Activated CD8-positive, alpha-beta memory T cell treated with anti-CD3 and anti-CD28 coated beads, Interleukin-2, amount 50 U/mL, for 24 hours (primary cell): ENCODE data around the gene NEDD9.

Experiments used
- DNase-seq: peaks from one replicate; pipeline ENCODE4 v3.0.0-alpha.2; 2020; ENCODE audit errors: extremely low read depth

The NEDD9 gene

DNA sequence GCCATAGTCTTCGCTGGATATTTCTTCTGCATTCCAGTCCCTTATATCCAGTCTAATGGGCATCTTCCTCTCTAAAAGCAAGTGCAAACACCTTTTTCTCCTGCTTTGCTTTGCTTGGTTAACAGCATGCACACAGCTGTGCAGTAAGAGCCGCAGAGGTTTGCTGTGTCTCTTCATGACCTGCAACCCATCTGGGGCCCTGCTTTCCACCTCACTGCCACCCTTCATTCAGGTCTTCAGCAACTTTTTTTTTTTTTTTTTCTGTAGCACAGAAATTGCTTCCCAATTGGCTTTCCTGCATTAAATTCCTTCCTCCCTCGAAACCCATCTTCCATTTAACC is 14.4 kb downstream of the NEDD9 start:
- no peak for DNase-seq

- DNase-seq: no peak
These were observed 14.9 kb downstream of the NEDD9 start for GRCh38 chr6:11217360-11218101.

- DNase-seq: no peak
These were observed 16.7 kb downstream of the NEDD9 start for GRCh38 chr6:11215773-11216172.

DNA sequence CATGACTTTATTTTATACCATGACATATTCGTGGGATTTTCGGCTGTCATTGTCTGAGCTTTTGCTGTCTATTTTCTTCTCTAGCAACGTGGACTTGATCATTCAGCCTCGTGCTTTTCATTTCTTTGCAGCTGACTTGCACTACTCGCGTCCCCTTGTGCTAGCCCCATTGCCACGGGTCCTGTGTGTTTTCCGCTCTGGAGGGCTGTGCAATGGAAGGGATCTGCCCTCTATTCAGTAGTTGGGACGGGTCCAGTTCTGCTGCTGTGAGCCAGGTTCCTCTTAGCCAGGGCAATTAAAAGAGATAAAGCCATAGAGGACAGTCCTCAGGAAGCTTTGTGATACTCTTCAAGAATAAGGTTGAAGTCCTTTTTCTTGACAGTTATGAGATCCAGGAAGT is 17.6 kb downstream of the NEDD9 start:
- DNase-seq: no peak

DNA sequence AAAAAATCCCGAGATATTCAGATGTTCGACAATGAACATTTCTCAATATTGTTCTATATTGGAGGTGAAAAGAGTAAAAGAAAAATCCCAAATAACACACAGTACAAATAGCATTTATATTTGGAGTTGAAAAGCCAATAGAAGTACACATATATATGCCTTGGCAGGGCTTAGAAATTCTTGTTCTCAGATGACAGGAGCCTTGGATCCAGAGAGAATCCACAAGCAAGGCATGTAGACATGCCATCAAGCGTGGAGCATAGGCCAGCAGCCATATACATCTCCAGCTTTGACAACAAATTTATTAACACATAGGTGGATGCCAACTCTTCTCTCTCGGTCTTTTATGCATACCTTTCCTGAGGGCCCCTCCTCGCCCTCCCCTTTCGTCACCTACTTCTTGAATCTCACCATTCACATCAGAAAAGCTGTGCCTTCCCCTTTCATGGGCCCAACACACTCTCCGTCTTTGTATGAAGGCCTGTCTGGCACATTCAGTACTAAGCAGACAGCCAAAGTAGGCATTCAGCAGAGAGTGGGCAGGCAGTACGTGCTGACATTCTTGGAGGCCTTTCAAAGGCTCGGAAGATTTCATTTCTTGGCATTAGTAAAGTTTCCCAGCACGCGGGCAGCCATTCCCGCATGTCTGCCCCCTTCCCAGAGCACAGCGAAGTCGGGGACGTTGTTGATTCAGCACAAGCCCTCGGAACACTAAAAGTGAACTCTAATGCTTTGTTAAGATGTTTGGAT is 18.2 kb downstream of the NEDD9 start:
- no peak for DNase-seq

GRCh38 chr6:11213422-11214021 is 18.9 kb downstream of the NEDD9 start:
- no peak for DNase-seq

DNA sequence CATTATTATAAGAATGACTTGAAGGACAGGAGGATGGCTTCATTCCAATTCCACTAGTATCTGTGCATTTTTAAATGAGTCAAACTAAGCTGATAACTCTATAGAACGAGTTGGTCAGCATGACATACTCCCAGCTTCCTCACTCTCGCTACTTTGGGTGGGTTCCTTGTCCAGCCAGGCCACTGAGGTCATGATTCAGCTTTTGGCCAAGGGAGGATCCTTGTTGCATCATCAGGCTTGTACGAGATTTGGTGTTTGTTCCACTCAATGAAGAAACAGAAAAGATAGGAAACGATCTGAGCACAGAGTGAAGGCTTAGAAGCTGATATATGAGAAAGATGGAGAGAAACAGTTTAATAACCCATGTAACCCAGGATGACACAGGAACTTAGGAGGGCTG is 19.8 kb downstream of the NEDD9 start:
- DNase-seq: no peak

DNA sequence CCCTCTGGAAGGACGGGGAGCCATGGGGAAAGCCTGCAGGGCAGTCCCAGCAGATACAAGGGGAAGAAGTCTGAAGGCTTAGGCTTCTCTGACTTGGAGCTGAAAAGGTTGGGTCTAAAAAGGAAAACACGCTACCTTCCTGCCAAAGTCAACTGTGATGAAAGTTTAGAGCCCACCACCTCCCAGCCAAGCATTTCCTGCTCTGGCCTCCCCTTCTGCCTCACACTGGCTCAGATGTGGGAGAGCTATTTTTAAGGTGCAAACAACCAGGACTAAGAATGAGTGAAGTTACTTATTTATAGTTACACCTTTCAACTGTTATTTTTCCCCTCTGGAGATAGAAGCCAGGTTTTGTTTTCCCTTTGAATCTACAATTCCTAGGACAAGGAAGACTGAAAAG is 21.2 kb downstream of the NEDD9 start:
- DNase-seq: no peak

DNA sequence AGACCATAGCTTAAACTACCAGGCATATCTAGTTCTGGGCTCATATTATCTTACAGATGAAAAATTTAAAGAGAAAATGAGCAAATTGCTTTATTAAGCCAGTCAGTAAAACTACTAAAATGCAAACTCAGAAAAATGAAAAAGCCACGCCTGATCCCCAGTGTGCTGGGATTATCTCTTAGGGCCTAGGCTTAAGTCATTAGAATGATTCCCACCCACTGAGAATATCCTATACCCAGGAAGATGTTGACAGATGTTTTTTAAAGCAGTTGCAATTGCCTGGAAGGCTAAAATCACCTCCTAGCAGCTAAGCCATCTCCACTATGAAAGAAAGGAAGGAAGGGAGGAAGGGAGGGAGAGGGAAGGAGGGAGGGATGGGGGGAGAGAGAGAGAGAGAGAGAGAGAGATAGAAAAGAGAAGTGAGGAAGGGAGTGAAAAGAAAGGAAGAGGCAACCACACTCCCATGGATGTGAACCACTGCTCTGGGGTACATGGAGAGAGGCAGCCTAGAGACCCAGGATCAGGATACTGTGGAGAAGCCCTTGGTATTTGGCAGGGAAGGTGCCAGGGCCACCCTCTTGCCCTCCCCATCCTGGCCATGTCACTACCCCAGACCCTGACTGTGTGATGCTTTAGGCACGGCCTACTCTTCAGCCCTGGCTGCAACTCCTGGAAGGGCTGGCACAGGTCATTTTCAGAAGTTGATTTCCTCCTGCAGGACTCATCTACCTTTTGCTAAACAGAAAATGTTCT is 21.9 kb downstream of the NEDD9 start:
- no peak for DNase-seq

- DNase-seq: no peak
These were observed 22.6 kb downstream of the NEDD9 start for GRCh38 chr6:11209906-11210305.

GRCh38 chr6:11209369-11209768 is 23.1 kb downstream of the NEDD9 start:
- no peak for DNase-seq

- no peak for DNase-seq
These were observed 23.6 kb downstream of the NEDD9 start for GRCh38 chr6:11208854-11209253.

- DNase-seq: no peak
These were observed 24.2 kb downstream of the NEDD9 start for GRCh38 chr6:11208267-11208666.

GRCh38 chr6:11207199-11207968 is 25.1 kb downstream of the NEDD9 start:
- DNase-seq: no peak

- no peak for DNase-seq
These were observed 25.9 kb downstream of the NEDD9 start for GRCh38 chr6:11206576-11206975.

DNA sequence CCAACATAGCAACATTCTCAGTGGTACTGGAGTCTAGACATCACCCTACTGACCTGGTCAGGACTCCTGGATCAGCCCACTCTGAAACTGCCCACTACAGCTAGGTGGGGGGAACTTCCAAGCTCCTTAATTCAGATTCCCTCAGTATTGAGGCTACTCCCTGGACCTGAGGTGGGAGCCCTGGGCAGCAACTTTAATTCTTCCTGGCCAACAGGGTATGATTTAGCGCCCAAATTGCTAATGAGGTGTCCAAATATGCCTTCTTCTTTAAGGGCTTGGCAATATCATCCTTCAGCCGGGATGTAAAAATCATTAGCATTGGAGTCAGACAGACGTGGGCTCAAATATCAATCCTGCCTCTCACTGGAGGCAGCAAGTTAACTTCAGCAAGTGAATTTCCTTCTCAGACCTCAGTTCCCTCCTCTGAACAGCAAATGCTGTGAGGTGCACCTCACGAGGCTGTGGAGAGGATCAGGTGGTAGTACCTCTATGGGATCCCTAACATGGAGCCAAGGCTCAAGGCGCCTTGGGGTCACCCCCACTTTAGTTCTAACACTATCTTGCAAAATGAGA is 27.6 kb downstream of the NEDD9 start:
- DNase-seq: no peak

DNA sequence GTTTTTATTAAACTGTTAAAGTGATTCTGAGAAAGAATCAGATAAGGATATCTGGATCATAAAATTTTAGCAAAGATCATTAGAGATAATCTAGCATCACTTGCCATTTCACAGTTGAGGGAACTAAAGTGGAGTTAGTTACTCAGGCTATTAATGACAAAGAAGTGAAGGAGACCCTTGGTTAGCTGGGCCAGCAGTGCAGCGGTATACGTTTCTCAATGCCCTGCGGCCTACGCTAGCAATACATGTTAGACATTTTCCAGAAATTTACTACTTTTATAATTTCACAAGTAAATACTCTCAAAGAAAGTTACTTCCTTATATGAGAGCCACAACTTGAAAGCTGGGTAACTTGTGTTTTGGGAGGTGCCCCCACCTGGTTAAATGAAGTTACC is 28.5 kb downstream of the NEDD9 start:
- no peak for DNase-seq

DNA sequence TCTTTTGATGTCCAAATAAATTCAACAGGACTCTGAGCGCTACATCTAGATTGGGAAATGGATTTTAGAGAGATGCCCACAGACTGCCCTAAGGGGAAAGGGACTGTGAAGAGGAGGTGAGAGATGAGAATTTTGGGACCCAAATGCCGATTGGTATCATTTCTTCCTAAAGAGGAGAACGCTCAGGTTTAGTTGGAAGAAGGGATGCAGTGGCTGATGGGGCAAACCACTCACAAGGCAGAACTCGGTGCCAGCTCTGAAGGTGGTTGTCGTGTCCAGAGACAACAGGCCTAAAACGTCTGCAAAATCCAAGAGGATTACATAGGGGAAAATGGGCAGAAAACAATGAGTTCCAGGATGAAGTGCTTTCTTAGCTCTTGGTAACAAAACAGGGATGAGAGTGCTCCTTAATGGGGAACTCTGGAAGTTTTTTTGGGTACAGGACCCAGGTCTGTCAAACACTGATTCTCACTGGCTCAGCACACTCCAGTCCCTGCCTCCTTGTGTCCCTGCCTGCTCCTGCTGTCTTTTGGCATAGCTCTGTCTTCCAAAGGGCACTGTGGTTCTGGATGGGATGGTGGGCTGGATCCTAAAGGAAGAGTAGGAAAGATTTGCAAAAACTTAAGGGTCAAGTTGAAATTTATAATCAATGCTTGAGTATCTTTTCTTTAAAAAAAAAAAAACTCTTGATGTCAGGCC is 29.0 kb downstream of the NEDD9 start:
- DNase-seq: no peak

DNA sequence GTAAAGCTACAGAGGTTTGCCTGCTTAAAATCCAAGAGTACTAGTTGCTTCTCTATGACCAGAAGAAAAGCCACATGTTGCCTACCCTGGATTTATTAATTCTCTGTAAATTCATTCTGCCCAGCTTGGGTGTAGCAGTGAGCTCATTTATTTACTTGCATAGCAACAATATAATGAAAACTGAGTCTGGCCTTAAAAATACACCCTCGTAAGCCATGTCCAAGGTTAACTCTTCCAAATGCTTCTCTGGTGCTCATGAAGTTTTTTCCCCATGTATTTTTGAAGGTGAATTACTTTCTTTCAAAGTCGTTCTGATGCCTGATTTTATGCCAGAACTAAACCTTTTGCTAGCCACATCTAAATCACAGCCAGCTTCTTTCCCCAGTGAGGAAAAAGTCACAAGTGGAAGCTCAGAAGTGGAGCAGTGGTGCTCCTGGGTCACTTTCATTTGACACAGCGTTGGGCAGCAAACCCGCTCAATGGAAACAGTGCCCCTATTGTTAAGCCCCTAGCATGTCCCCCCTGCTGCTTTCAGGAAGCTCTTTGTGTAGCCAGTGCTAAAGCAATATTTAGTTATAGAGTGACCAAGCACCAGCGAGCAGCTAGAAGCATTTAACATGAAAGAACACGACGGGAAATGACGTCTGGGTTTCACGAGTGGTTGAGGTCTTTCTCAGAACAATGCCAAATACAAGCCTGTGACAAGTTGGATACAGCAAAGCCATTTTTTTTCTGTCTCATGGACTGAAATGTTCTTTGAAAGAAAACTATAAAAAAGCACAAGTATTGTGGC is 29.8 kb downstream of the NEDD9 start:
- no peak for DNase-seq
